GM18951 (cell line): ENCODE results near the gene DNAL1.

ENCODE experiments used
- POLR2A ChIP-seq: IDR thresholded peaks from 4 replicates; pipeline ENCODE4 v1.6.1; 2011; ENCODE audit warnings: mild to moderate bottlenecking; ENCODE audit not compliant: insufficient read length, insufficient read depth; ENCODE audit errors: extremely low read depth
- in situ Hi-C: fragments of 300-500 bp; cut with MboI; formaldehyde crosslinking; loops from one replicate; pipeline ENCODE4 v1.12.0; 2022; ENCODE audit warnings: low sequenced_read_pairs, mixed read lengths, inconsistent platforms; ENCODE audit not compliant: unreplicated experiment

The DNAL1 gene

GRCh38 chr14:73709904-73710469 is 65.2 kb downstream of the DNAL1 start:
- in situ Hi-C loops: no loop called here
- TF ChIP-seq POLR2A: no peak

DNA sequence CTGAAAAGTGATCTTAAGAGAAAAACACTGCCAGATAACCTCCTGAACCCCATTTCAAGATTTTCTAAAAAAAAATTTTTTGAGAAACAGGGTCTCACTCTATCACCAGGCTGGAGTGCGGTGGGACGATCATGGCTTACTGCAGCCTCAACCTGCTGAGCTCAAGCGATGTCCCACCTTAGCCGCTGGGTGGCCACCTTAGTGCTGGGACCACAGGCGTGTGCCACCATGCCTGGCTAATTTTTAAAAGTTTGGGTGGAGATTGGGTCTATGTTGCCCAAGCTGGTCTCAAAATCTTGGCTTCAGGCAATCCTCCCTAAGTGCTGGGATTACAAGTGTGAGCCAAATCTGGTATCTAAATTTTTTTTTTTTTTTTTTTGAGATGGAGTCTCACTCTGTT is 66.0 kb downstream of the DNAL1 start:
- in situ Hi-C loops: no loop called here
- no peak for TF ChIP-seq POLR2A

GRCh38 chr14:73712071-73712506 is 67.3 kb downstream of the DNAL1 start:
- in situ Hi-C loops: no loop called here
- no peak for TF ChIP-seq POLR2A

DNA sequence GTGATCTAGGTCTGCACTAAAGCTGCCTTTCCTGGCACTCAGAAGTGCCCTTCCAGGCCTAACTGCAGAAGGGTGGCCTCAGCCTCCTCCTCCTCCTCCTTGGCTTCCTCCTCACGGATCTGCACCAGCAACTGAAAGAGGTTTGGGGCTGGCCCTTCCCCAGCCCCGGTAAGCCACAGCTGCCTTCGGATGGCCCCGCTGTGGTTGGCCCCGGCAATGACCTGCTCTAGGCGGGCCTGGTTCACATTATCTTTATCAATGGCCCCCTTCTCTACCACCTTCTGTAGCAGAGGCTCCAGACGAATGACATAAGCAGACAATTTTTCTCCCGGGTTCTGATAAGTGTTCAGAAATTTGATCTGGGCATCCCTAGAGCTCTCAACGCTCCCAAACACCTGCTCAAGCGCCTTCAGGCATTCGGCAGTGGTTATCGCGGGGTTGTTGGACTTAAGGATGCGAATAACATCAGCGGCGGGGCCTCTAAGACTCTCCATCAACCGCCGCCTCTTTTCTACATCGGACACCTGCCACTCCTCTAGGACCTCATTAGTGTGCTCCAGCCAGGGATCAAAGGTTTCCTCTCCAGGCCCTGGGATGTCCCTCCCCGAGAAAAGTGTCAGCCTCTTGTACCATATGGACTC is 67.9 kb downstream of the DNAL1 start:
- TF ChIP-seq POLR2A: no peak

GRCh38 chr14:73713206-73713802 is 68.5 kb downstream of the DNAL1 start:
- TF ChIP-seq POLR2A: no peak
- in situ Hi-C loops: no loop called here

More for the DNA sequence above, 67.9 kb downstream of the DNAL1 start:
- in situ Hi-C loops: no loop called here

DNA sequence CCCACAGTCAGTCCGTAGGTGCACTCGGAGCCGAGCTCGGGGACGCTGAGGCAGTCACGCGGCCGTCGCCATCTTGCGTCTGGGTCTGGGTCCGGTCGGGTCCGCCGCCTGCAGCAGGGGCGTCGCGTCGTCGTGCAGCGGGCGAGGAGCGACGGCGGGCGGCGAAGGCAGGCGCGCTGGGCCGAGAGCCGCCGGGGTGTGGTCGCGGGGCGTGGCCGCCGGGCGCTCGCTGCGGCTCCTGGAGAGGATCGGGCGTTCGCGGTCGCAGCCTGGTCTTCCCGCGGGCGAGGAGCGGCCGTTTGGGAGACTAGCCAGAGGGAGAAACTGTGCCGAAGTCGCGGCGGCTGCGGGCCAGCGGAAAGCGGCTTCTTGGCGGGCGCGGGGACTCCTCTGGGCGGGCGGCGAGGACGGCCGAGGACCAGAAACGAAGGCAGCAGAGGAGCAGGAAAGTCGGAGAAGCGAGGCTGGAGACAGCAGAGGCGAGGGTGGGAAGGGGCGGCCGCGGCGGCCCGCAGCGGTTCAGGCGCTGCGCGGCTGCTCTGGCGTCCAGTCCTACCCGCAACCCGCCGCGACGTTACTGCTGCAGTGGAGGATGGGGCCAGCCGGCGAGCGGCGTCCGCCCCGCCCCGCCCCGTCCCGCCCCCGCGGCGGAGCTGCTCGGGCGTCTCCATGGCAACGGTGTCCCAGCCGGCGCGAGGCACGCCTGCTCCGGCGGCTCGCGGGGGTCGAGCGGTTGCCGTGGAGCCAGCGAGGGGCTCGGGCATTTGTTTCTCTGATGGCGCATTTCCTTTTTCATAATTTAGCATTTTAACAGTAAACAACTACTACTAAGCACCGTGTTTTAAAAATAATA is 69.2 kb downstream of the DNAL1 start, which contains the start of gene PNMA1:
Gene PNMA1 (minus strand): TSS at position 582 of the 853 bp plus-strand sequence. CDS start 745 bp downstream, outside the sequence.
- in situ Hi-C loops: no loop called here
- TF ChIP-seq POLR2A: peak; percentile 55

- in situ Hi-C loops: no loop called here
- no peak for TF ChIP-seq POLR2A
Observed at GRCh38 chr14:73714656-73715081, 69.9 kb downstream of the DNAL1 start.

- TF ChIP-seq POLR2A: no peak
- in situ Hi-C loops: no loop called here
Observed at GRCh38 chr14:73715707-73716106, 70.9 kb downstream of the DNAL1 start.

- in situ Hi-C loops: no loop called here
- TF ChIP-seq POLR2A: no peak
Observed at GRCh38 chr14:73717266-73717665, 72.5 kb downstream of the DNAL1 start.

DNA sequence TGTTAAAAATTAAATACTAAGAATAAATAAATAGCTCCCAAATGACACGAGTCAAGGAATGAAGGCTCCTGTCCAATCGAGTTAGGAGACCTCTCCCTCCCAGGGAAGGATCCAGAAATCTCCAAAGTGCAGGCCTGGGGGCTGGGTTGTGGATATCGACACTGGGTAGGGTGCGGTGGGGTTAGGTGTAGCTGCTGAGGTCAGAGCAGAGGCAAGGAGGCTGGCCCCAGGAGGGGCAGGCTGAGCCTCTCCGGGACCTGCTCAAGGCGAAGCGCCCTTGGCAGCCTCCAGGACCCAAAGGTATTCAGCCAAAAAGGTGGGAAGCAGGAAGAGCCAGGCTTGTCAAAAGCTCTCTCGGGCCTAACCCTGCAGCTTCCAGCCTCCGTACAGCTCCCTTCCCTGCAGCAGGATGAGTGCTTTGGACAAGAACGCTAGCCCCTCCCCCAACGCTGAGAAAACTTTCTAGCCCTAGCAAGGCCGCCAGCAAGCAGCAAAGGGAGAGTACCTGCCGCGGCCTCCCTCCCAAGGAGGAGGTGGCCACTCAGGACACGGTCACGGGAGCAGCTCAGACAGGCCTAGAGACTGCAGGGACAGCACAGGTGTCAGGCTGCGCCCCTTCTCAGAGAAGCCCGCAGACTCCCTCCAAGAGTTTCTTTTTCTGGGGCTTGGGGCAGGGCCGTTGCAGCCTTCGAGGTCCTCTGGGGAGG is 73.1 kb downstream of the DNAL1 start:
- peak; percentile 14 for TF ChIP-seq POLR2A
- in situ Hi-C loops: no loop called here

DNA sequence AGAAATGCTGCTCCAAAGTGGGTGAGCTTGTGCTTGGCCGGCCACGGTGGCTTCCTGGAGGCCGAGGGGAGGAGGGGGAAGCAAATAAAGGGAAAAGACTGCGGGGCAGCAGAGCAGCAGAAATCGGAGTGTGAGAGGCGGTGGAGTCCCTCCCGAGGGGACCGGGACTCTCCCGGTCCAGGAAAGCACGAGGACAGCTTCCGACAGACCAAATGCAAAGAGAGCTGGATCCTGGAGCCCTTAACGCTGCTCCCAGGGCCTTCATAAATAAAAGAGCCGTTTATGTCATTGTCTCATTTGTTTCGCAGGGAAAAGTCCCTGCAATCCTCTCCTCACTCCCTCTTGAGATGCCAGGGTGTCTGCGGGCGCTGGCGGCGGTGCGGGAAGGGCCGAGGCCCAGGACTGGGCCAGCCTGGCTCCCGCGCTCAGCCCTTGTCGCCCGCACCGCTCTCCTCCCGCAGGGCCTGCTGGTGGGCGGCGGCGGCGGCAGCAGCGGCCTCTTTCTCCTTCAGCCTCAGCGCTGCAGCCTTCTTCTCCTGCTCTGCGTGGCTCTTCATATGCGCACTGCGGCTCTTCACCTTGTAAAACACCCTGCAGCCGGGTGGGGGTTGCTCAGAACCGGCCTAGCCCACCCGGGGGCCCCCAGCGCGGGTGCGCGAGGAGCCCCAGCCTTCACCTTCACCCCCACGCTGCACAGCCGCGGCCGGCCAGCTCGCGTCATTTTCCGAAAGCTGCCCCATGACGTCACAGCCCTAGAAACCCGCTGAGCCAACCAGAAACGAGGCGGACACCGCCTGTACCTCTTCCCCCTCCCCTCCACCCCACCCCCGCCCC is 73.8 kb downstream of the DNAL1 start:
- in situ Hi-C loops: no loop called here

GRCh38 chr14:73719361-73719760 is 74.6 kb downstream of the DNAL1 start:
- no peak for TF ChIP-seq POLR2A
- in situ Hi-C loops: no loop called here

More for the DNA sequence above, 73.8 kb downstream of the DNAL1 start:
- TF ChIP-seq POLR2A: no peak
